A549 (cell line): ENCODE measurements around the gene CSMD2. TPM values are rescaled to one million over a fixed set of nuclear protein-coding genes. Genes with fewer than 3 reads are reported as not detected.

Experiments
- ATAC-seq, 2 experiments: fragments of 200-7000 bp in 1 of 2; fragments of >200 bp in 1 of 2; cut with Nextera tagmentation in 1 of 2; cut with Tn5 transposase in 1 of 2; 3 replicates each; pipeline versions ENCODE4 v1.8.0 to v1.9.1; 2018 to 2020; ENCODE audit warnings: mild to moderate bottlenecking in 1 of 2, moderate library complexity in 1 of 2
- CTCF ChIA-PET: fragments of 300-600 bp; sonication (Branson Sonifier 250); formaldehyde crosslinking; extraction: SDS; loops from one replicate; lab custom pipeline; 2021; ENCODE audit warnings: antibody characterized with exemption, inconsistent platforms; lab: Yijun Ruan, JAX
- POLR2A ChIA-PET: fragments of 350-600 bp; formaldehyde crosslinking; extraction: SDS; loops from one replicate; lab custom pipeline; 2021; ENCODE audit warnings: antibody characterized with exemption, inconsistent platforms; lab: Yijun Ruan, JAX
- DNase-seq, 2 experiments: peaks; one replicate each; pipeline versions ENCODE4 v3.0.0 to v3.0.0-alpha.2; 2011 to 2016; ENCODE audit warnings: low read depth in 1 of 2, low spot score in 1 of 2
- FAIRE-seq: peaks from 2 replicates; lab custom pipeline; 2011; peaks lifted over from hg19 to GRCh38; lab: Jason Lieb, UNC
- H3K27ac ChIP-seq, 2 experiments: fragments of >200 bp; sonication (Bioruptor Twin); formaldehyde crosslinking; 3 replicates each; pipeline ENCODE4 v1.5.1; 2016 to 2017
- H3K4me1 ChIP-seq: fragments of >200 bp; sonication (Bioruptor Twin); formaldehyde crosslinking; 3 replicates; pipeline ENCODE4 v1.6.1; 2016
- H3K4me2 ChIP-seq: fragments of >200 bp; sonication (Bioruptor Twin); formaldehyde crosslinking; 3 replicates; pipeline ENCODE4 v1.6.1; 2016
- H3K4me3 ChIP-seq: fragments of >200 bp; sonication (Bioruptor Twin); formaldehyde crosslinking; 3 replicates; pipeline ENCODE4 v1.5.1; 2016
- H3K9me3 ChIP-seq: fragments of >200 bp; sonication (Bioruptor Twin); formaldehyde crosslinking; 3 replicates; pipeline ENCODE4 v1.6.1; 2016
- ATOH8 ChIP-seq: fragments of 250-450 bp; sonication (Bioruptor Pico); IDR thresholded peaks from 2 replicates; pipeline ENCODE4 v1.5.0; 2020; ENCODE audit warnings: low read depth, mild to moderate bottlenecking, moderate library complexity
- BHLHE40 ChIP-seq: IDR thresholded peaks from 2 replicates; pipeline ENCODE4 v1.6.1; 2012; ENCODE audit warnings: low read depth, low read length, inconsistent platforms
- CTCF ChIP-seq: fragments of >200 bp; sonication (Bioruptor Twin); formaldehyde crosslinking; IDR thresholded peaks from 3 replicates; pipeline ENCODE4 v1.5.1; 2016
- E2F6 ChIP-seq: IDR thresholded peaks from 2 replicates; pipeline ENCODE4 v1.6.1; 2012; ENCODE audit warnings: low read depth, borderline replicate concordance
- ELK1 ChIP-seq: fragments of 150-350 bp; IDR thresholded peaks from 2 replicates; pipeline ENCODE4 v1.6.1; 2014; ENCODE audit warnings: low read depth, mild to moderate bottlenecking, low read length
- ESRRA ChIP-seq: fragments of 150-350 bp; IDR thresholded peaks from 2 replicates; pipeline ENCODE4 v1.6.1; 2014; ENCODE audit warnings: mild to moderate bottlenecking, low read length, borderline replicate concordance
- FOSL2 ChIP-seq, 2 experiments: fragments of 450-650 bp in 1 of 2; fragments of >200 bp in 1 of 2; sonication (Bioruptor Twin) in 1 of 2; formaldehyde crosslinking; IDR thresholded peaks; 2 replicates each; pipeline versions ENCODE4 v1.5.0 to v1.6.1; 2016 to 2020; ENCODE audit warnings: mild to moderate bottlenecking in 1 of 2, moderate library complexity in 1 of 2
- HEYL ChIP-seq: fragments of 250-450 bp; sonication (Bioruptor Pico); IDR thresholded peaks from 2 replicates; pipeline ENCODE4 v1.8.0; 2021; ENCODE audit warnings: mild to moderate bottlenecking, moderate library complexity
- HMGXB4 ChIP-seq: fragments of 250-450 bp; sonication (Bioruptor Pico); IDR thresholded peaks from 2 replicates; pipeline ENCODE4 v1.5.0; 2021; ENCODE audit warnings: mild to moderate bottlenecking, moderate library complexity, borderline replicate concordance
- HOXB5 ChIP-seq: fragments of 250-450 bp; sonication (Bioruptor Pico); IDR thresholded peaks from 2 replicates; pipeline ENCODE4 v1.5.0; 2020; ENCODE audit warnings: mild to moderate bottlenecking, moderate library complexity
- KDM1A ChIP-seq: fragments of 200-600 bp; sonication (generic); IDR thresholded peaks from 2 replicates; pipeline ENCODE4 v1.6.1; 2016; ENCODE audit warnings: low read depth, mild to moderate bottlenecking
- MYC ChIP-seq: IDR thresholded peaks from 2 replicates; pipeline ENCODE4 v1.6.1; 2012; ENCODE audit warnings: mild to moderate bottlenecking, inconsistent platforms, low read length, improper control_type of control experiment, borderline replicate concordance
- NFE2L2 ChIP-seq: fragments of 150-350 bp; conservative IDR thresholded peaks from 2 replicates; pipeline ENCODE4 v1.6.1; 2014; ENCODE audit warnings: low read length
- NPAS2 ChIP-seq: fragments of 250-450 bp; sonication (Bioruptor Pico); IDR thresholded peaks from 2 replicates; pipeline ENCODE4 v1.8.0; 2022; ENCODE audit warnings: mild to moderate bottlenecking, moderate library complexity, borderline replicate concordance
- PBX3 ChIP-seq: IDR thresholded peaks from 2 replicates; pipeline ENCODE4 v1.6.1; 2012
- PHF8 ChIP-seq: fragments of 200-600 bp; sonication (generic); IDR thresholded peaks from 2 replicates; pipeline ENCODE4 v1.6.1; 2016; ENCODE audit warnings: low read depth, mild to moderate bottlenecking, antibody characterized with exemption, moderate library complexity, borderline replicate concordance
- TFCP2L1 ChIP-seq: fragments of 250-450 bp; sonication (Bioruptor Pico); IDR thresholded peaks from 2 replicates; pipeline ENCODE4 v1.5.0; 2021; ENCODE audit warnings: mild to moderate bottlenecking
- ZNF302 ChIP-seq: fragments of 250-450 bp; sonication (Bioruptor Pico); IDR thresholded peaks from 2 replicates; pipeline ENCODE4 v1.9.0; 2021; ENCODE audit warnings: inconsistent platforms, mild to moderate bottlenecking, moderate library complexity
- WGBS: methylation state at CpG from one replicate; pipeline ENCODE4 v1.1.6; 2017; ENCODE audit errors: missing lambda C conversion rate; 5-methylcytosine and 5-hydroxymethylcytosine counted together
- polyA plus RNA-seq, 4 experiments: library from polyadenylated mRNA; depleted of rRNA in 3 of 4; stranded (reverse); fragments of >200 nt; fragmentation: RNase III in 1 of 4; extraction: RNeasy Plus Mini Kit Qiagen cat#74134 plus additional on column Dnase treatment in 1 of 4; gene quantifications; 2 replicates in 3 of 4; 3 replicates in 1 of 4; pipeline ENCODE4 v1.2.3, GENCODE V29; 2011 to 2017

CSMD2 gene
- polyA plus RNA-seq, 2 of the 4 experiments (the other 2 are of a cell fraction): not detected

GRCh38 chr1:34132161-34132420 lies 32.9 kb downstream of the CSMD2 start:
- CTCF ChIA-PET: no interaction called here
- Histone ChIP-seq H3K4me1 (no peaks in the 10 kb centered on the region), H3K9me3 (no peaks in the 10 kb centered on the region), H3K4me3 (no peak overlapping the region), H3K27ac (no peak overlapping the region), H3K4me2 (no peak overlapping the region)
- 2% methylated on average over 3 of the region's 4 CpGs for WGBS
- FAIRE-seq (no peak), ATAC-seq (no peak), DNase-seq (no peak)
- POLR2A ChIA-PET: no interaction called here
- no peak for TF ChIP-seq PHF8

GRCh38 chr1:34131396-34132160 lies 33.5 kb downstream of the CSMD2 start:
- FAIRE-seq: no peak
- no CpG with 5 or more reads among the region's 3 CpGs for WGBS
- CTCF ChIA-PET: no interaction called here
- TF ChIP-seq NPAS2 (CRISPR knock-in tag) (no peak), ELK1 (no peak), KDM1A (no peak), E2F6 (no peak), FOSL2 (IDR thresholded peaks at IDR 0.05) (no peak), FOSL2 (CRISPR knock-in tag; IDR thresholded peaks at IDR 0.05) (no peak), MYC (no peak), ZNF302 (no peak), ESRRA (no peak), HMGXB4 (no peak), PBX3 (no peak), ATOH8 (no peak), BHLHE40 (no peak), HEYL (no peak), HOXB5 (CRISPR knock-in tag) (no peak), CTCF (no peak), NFE2L2 (no peak), TFCP2L1 (CRISPR knock-in tag) (no peak)
- POLR2A ChIA-PET: no interaction called here
- no peak for DNase-seq
- no peak overlapping the region for H3K4me2 ChIP-seq
- H3K27ac ChIP-seq: no peak overlapping the region
- no peak overlapping the region for H3K4me3 ChIP-seq
- no peaks in the 10 kb centered on the region for H3K4me1 ChIP-seq
- ATAC-seq: no peak
- no peaks in the 10 kb centered on the region for H3K9me3 ChIP-seq
